Keratinocyte (primary cell): ENCODE data around the gene PLPPR1. TPM values are rescaled to one million over a fixed set of nuclear protein-coding genes. Genes with fewer than 3 reads are reported as not detected.
"Not testable (repeated sequence)": the region's sequence is repeated elsewhere in the genome, so short reads cannot be mapped to it uniquely, and the experiment has no call there.

Experiments used
- DNase-seq: peaks from one replicate; pipeline ENCODE4 v3.0.0-alpha.2; 2011; ENCODE audit warnings: low read depth, missing footprints, low spot score
- FAIRE-seq: peaks from 2 replicates; lab custom pipeline; 2011; peaks lifted over from hg19 to GRCh38; lab: Jason Lieb, UNC
- H2AFZ ChIP-seq: 2 replicates; pipeline ENCODE4 v1.6.0; 2012; ENCODE audit warnings: low read length, control low read depth, inconsistent platforms; ENCODE audit not compliant: control insufficient read depth
- H3K27ac ChIP-seq: 2 replicates; pipeline ENCODE4 v1.5.1; 2011; ENCODE audit warnings: low read length; ENCODE audit not compliant: control insufficient read depth, insufficient read depth
- H3K27me3 ChIP-seq: 3 replicates; pipeline ENCODE4 v1.6.0; 2011; ENCODE audit warnings: low read length; ENCODE audit not compliant: control insufficient read depth, insufficient read depth; ENCODE audit errors: extremely low read depth
- H3K36me3 ChIP-seq, 2 experiments: 2 replicates in 1 of 2; 3 replicates in 1 of 2; pipeline ENCODE4 v1.5.1; 2011; ENCODE audit warnings: low read length in 2 of 2, mild to moderate bottlenecking in 1 of 2; ENCODE audit not compliant: control insufficient read depth in 2 of 2, insufficient read depth in 2 of 2; ENCODE audit errors: extremely low read depth in 1 of 2
- H3K4me1 ChIP-seq: 3 replicates; pipeline ENCODE4 v1.5.1; 2011; ENCODE audit warnings: low read length; ENCODE audit not compliant: control insufficient read depth, insufficient read depth; ENCODE audit errors: extremely low read depth
- H3K4me2 ChIP-seq: 3 replicates; pipeline ENCODE4 v1.6.0; 2011; ENCODE audit warnings: low read depth, low read length; ENCODE audit not compliant: control insufficient read depth, insufficient read depth; ENCODE audit errors: extremely low read depth
- H3K4me3 ChIP-seq, 3 experiments: fragments of 200-600 bp in 1 of 3; sonication (generic) in 1 of 3; 2 replicates in 2 of 3; 3 replicates in 1 of 3; pipeline ENCODE4 v1.5.1; 2011 to 2016; ENCODE audit warnings: low read length in 3 of 3, mild to moderate bottlenecking in 3 of 3, control low read depth in 2 of 3, inconsistent platforms in 1 of 3, low read depth in 1 of 3, mixed read lengths in 1 of 3, mixed run types in 1 of 3, moderate library complexity in 1 of 3; ENCODE audit not compliant: control insufficient read depth in 2 of 3, insufficient read depth in 2 of 3; ENCODE audit errors: extremely low read depth in 1 of 3
- H3K79me2 ChIP-seq: 2 replicates; pipeline ENCODE4 v1.6.0; 2012; ENCODE audit warnings: low read length; ENCODE audit not compliant: control insufficient read depth, insufficient read depth
- H3K9ac ChIP-seq: 3 replicates; pipeline ENCODE4 v1.6.0; 2011; ENCODE audit warnings: low read length; ENCODE audit not compliant: control insufficient read depth, insufficient read depth; ENCODE audit errors: extremely low read depth
- H3K9me1 ChIP-seq: 3 replicates; pipeline ENCODE4 v1.6.0; 2011; ENCODE audit warnings: low read length; ENCODE audit not compliant: control insufficient read depth, insufficient read depth; ENCODE audit errors: extremely low read depth
- H3K9me3 ChIP-seq: 2 replicates; pipeline ENCODE4 v1.5.1; 2012; ENCODE audit warnings: low read depth, low read length; ENCODE audit not compliant: control insufficient read depth
- H4K20me1 ChIP-seq: 3 replicates; pipeline ENCODE4 v1.6.0; 2011; ENCODE audit warnings: low read length; ENCODE audit not compliant: control insufficient read depth, insufficient read depth; ENCODE audit errors: extremely low read depth
- EZH2 ChIP-seq: IDR thresholded peaks from one replicate; pipeline ENCODE4 v1.6.1; 2012; ENCODE audit warnings: inconsistent platforms, mild to moderate bottlenecking, low read length, moderate library complexity
- dilution Hi-C: fragments of 300-500 bp; cut with MboI; formaldehyde crosslinking; loops from one replicate; pipeline ENCODE4 v1.7.0; 2020; ENCODE audit warnings: low sequenced_read_pairs; ENCODE audit not compliant: extremely low pct_ligation_motif_present
- polyA plus RNA-seq, 5 experiments: library from polyadenylated mRNA; depleted of rRNA in 3 of 5; stranded (reverse) in 3 of 5; stranded (forward) in 1 of 5; unstranded in 1 of 5; fragments of >200 nt; gene quantifications; 1 replicate in 1 of 5; 2 replicates in 3 of 5; 3 replicates in 1 of 5; pipeline versions ENCODE4 v1.2.1 to v1.2.3, GENCODE V29; 2011 to 2012; ENCODE audit warnings: missing spikeins in 2 of 5, low read depth in 1 of 5, low replicate concordance in 1 of 5
- TF ChIP-seq, protein P1 (sequence below), 3 experiments: IDR thresholded peaks in 1 of 3; conservative IDR thresholded peaks in 1 of 3; optimal IDR thresholded peaks in 1 of 3; 2 replicates in 2 of 3; 3 replicates in 1 of 3; pipeline versions ENCODE3 to v1.5.1; 2011; ENCODE audit warnings: low read length in 3 of 3, mild to moderate bottlenecking in 3 of 3, moderate library complexity in 2 of 3, control low read depth in 1 of 3, inconsistent platforms in 1 of 3; ENCODE audit not compliant: insufficient read depth in 2 of 3; ENCODE audit errors: extremely low read depth in 1 of 3

The PLPPR1 gene
- polyA plus RNA-seq, 1 donor (not counting 4 experiments of a cell fraction or from before 2014, with no cell fraction given), result not detected

DNA sequence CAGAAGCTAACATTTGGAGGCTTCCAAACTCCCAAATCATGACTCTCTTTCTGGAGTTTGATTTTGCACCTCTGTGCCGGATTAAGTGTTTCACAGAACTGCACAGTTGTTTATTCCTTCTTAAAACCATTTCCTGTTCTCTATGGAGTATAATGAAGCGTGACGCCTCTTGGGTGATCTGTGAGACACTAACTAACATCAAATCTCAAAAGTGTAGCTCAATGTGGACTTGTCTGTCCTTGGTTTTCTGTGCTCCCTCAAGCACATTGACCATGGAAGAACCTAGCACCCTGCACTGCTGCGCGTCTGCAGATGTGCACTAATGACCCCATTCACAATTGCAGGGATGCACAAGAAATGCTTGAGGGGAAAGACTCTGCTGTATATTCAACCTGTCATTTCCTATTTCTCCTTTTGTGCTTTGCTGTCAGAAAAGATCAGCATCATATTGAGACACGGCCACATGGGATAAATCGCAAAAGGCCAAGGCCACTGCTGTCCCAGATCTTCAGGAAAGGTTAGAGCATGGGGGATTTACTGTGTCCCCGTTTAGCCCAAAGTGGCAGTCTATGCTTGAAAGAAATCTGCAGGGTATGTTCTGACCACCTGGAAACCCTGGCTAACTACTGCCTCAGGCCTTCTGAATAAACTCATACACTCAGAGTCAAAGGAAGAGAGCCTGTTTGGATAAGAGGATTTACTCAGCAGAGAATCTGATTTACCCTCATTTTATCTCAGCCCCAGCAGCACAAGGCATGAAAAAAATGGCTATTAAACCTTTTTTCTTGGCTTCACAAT lies 246.6 kb downstream of the PLPPR1 start:
- no peak for DNase-seq
- no peak overlapping the region for H2AFZ ChIP-seq
- dilution Hi-C loops, result no loop called here
- H3K27me3 ChIP-seq, result no peaks in the 10 kb centered on the region
- H3K9me1 ChIP-seq, result no peaks in the 10 kb centered on the region
- TF ChIP-seq EZH2, result no peak
- TF ChIP-seq, protein P1, sequence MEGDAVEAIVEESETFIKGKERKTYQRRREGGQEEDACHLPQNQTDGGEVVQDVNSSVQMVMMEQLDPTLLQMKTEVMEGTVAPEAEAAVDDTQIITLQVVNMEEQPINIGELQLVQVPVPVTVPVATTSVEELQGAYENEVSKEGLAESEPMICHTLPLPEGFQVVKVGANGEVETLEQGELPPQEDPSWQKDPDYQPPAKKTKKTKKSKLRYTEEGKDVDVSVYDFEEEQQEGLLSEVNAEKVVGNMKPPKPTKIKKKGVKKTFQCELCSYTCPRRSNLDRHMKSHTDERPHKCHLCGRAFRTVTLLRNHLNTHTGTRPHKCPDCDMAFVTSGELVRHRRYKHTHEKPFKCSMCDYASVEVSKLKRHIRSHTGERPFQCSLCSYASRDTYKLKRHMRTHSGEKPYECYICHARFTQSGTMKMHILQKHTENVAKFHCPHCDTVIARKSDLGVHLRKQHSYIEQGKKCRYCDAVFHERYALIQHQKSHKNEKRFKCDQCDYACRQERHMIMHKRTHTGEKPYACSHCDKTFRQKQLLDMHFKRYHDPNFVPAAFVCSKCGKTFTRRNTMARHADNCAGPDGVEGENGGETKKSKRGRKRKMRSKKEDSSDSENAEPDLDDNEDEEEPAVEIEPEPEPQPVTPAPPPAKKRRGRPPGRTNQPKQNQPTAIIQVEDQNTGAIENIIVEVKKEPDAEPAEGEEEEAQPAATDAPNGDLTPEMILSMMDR (optimal IDR thresholded peaks at IDR 0.05 in 1 of 3, IDR thresholded peaks at IDR 0.05 in 1 of 3, conservative IDR thresholded peaks at IDR 0.05 in 1 of 3; ENCODE audit: extremely low read depth in 1 of 3, insufficient read depth in 2 of 3, low read length in 3 of 3), result no peak
- no peak overlapping the region for H3K9ac ChIP-seq
- H4K20me1 ChIP-seq, result no peaks in the 10 kb centered on the region
- no peaks in the 10 kb centered on the region for H3K36me3 ChIP-seq
- no peak for FAIRE-seq
- H3K4me3 ChIP-seq, result no peak overlapping the region
- H3K4me2 ChIP-seq, result no peak overlapping the region
- H3K79me2 ChIP-seq, result no peaks in the 10 kb centered on the region
- no peaks in the 10 kb centered on the region for H3K4me1 ChIP-seq
- H3K27ac ChIP-seq, result no peak overlapping the region
- no peaks in the 10 kb centered on the region for H3K9me3 ChIP-seq

DNA sequence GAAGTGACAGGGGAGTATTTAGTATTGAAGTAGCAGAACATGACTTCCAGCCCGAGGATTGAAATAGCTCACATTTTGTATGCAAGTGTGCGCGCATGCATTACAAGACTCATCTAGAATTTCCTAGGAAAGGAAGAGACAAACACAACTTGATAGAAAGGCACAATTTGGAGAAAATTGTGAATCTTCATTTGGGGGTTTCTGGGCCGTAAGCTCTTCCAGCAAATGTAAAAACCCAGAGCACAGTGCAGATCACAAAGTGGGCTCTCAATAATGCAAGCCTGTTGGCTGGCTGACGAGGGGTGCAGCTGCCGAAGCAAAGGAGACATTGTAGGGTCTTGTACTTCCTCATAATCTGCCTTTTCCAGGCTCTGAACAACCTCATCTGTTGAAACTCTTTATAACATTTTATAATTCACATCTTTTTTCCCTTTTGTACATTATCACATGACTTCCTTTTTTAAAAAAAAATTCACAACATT lies 247.3 kb downstream of the PLPPR1 start:
- dilution Hi-C loops, result no loop called here
- Histone ChIP-seq H3K27ac (no peak overlapping the region), H3K4me3 (no peak overlapping the region), H3K9me3 (no peaks in the 10 kb centered on the region), H4K20me1 (no peaks in the 10 kb centered on the region), H3K27me3 (no peaks in the 10 kb centered on the region), H2AFZ (no peak overlapping the region), H3K4me2 (no peak overlapping the region), H3K79me2 (no peaks in the 10 kb centered on the region), H3K9ac (no peak overlapping the region), H3K9me1 (no peaks in the 10 kb centered on the region), H3K36me3 (no peaks in the 10 kb centered on the region), H3K4me1 (no peaks in the 10 kb centered on the region)
- no peak for FAIRE-seq
- no peak for DNase-seq
- TF ChIP-seq, protein P1 (optimal IDR thresholded peaks at IDR 0.05 in 1 of 3, IDR thresholded peaks at IDR 0.05 in 1 of 3, conservative IDR thresholded peaks at IDR 0.05 in 1 of 3; ENCODE audit: extremely low read depth in 1 of 3, insufficient read depth in 2 of 3, low read length in 3 of 3), result no peak
- TF ChIP-seq EZH2, result no peak

DNA sequence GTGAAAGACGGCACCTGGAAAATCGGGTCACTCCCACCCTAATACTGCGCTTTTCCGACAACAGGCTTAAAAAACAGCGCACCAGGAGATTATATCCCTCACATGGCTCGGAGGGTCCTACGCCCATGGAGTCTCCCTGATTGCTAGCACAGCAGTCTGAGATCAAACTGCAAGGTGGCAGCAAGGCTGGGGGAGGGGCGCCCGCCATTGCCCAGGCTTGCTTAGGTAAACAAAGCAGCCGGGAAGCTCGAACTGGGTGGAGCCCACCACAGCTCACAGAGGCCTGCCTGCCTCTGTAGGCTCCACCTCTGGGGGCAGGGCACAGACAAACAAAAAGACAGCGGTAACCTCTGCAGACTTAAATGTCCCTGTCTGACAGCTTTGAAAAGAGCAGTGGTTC lies 262.5 kb downstream of the PLPPR1 start:
- FAIRE-seq, H3K4me2 ChIP-seq, H3K27ac ChIP-seq, H3K9me1 ChIP-seq, H3K79me2 ChIP-seq, H3K4me1 ChIP-seq, dilution Hi-C loops, H3K36me3 ChIP-seq, H3K4me3 ChIP-seq, H2AFZ ChIP-seq, H3K9ac ChIP-seq, H4K20me1 ChIP-seq, H3K27me3 ChIP-seq, H3K9me3 ChIP-seq, DNase-seq: not testable (repeated sequence)
